Choroid plexus epithelial cell (primary cell): ENCODE results near the gene SBK3.

Source experiments
- DNase-seq: peaks from one replicate; pipeline ENCODE4 v3.0.0-alpha.2; 2010; ENCODE audit warnings: low read depth
- H3K4me3 ChIP-seq: 2 replicates; pipeline ENCODE4 v1.5.1; 2011; ENCODE audit warnings: low read depth, mild to moderate bottlenecking, control low read depth, low read length, moderate library complexity
- TF ChIP-seq, protein P1 (sequence below): conservative IDR thresholded peaks from 2 replicates; pipeline ENCODE4 v1.5.1; 2011; ENCODE audit warnings: low read depth, mild to moderate bottlenecking, control low read depth, inconsistent platforms, low read length, moderate library complexity

Gene SBK3

GRCh38 chr19:55553217-55554182 is 8.2 kb upstream of the SBK3 start:
- no peak overlapping the region for H3K4me3 ChIP-seq
- DNase-seq = peak; percentile 9
- TF ChIP-seq, protein P1, sequence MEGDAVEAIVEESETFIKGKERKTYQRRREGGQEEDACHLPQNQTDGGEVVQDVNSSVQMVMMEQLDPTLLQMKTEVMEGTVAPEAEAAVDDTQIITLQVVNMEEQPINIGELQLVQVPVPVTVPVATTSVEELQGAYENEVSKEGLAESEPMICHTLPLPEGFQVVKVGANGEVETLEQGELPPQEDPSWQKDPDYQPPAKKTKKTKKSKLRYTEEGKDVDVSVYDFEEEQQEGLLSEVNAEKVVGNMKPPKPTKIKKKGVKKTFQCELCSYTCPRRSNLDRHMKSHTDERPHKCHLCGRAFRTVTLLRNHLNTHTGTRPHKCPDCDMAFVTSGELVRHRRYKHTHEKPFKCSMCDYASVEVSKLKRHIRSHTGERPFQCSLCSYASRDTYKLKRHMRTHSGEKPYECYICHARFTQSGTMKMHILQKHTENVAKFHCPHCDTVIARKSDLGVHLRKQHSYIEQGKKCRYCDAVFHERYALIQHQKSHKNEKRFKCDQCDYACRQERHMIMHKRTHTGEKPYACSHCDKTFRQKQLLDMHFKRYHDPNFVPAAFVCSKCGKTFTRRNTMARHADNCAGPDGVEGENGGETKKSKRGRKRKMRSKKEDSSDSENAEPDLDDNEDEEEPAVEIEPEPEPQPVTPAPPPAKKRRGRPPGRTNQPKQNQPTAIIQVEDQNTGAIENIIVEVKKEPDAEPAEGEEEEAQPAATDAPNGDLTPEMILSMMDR = no peak

GRCh38 chr19:55552620-55553019 is 7.3 kb upstream of the SBK3 start:
- TF ChIP-seq, protein P1 = no peak
- H3K4me3 ChIP-seq = no peak overlapping the region
- peak; percentile 91 for DNase-seq

DNA sequence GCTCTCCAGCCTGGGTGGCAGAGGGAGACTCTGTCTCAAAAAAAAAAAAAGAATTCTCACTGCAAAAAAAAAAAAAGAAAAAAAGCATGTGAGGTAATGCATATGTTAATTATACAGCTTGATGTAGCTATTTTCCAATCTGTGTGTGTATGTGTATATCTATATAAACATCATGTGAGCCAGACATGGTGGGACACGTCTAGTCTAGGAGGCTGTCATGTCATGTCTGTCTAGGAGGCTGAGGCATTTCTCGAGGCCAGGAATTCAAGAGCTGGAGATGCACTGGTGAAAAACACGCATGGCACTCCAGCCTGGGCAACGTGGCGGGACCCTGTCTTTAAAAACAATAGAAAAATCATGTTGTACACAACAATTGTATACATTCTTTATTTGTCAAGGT is 6.9 kb upstream of the SBK3 start:
- no peak overlapping the region for H3K4me3 ChIP-seq
- DNase-seq = peak; percentile 6
- TF ChIP-seq, protein P1 = no peak

DNA sequence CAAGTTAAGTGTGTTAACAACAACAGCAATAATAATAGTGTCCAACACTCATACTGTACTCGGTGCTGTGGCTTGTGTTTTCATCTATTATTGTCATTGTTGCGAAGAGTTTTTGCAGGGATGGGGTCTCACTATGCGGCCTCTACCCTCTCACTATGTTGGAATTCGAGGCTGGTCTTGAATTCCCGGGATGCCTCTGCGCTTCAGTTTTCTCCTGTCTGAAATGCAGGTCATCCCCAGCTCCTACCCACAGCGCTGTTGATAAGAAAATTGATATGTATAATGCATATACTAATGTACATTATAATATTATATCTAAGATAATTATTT is 4.9 kb upstream of the SBK3 start:
- no peak overlapping the region for H3K4me3 ChIP-seq
- TF ChIP-seq, protein P1 = no peak
- peak; percentile 42 for DNase-seq

DNA sequence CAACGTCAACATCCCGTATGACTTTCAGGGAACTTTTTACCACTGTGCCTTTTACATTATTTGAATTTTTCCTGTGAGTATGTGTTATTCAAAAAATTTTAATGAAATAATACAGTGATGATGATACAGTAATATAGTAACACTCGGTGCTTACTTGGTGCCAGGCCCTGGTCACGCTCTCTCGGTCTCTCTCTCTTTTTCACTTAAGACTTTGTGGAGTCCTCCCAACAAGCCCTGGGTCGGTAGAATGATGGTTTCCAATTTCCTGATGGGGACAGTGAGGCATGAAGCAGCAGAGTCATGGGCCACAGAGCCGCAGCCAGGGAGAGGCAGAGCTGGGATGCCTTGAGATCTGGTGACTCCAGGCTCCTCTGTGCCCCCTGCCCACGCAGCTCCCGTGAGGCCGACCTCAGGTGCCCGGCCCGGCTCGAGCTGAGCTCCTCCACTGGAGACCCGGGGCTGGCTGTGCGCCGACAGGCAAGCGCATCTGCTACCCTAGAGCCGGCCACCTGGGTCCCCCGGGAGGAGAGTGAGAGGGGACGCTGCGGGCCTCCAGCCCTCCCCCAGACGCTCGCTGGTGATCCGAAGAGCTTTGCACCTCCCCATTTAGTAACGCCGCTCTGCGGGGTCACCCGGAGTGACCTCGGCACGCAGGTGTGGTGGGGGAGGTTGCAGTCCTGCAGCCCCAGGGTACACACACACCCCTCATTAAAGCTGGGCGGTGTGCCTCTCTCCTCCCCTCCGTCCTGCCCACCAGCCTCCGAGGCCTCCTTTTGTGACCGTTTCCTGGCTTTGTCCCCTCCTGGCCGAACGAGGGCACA is 4.4 kb upstream of the SBK3 start:
- TF ChIP-seq, protein P1 = peak; percentile 14
- H3K4me3 ChIP-seq = peak overlapping the region; percentile 35
- peak; percentile 91 for DNase-seq

DNA sequence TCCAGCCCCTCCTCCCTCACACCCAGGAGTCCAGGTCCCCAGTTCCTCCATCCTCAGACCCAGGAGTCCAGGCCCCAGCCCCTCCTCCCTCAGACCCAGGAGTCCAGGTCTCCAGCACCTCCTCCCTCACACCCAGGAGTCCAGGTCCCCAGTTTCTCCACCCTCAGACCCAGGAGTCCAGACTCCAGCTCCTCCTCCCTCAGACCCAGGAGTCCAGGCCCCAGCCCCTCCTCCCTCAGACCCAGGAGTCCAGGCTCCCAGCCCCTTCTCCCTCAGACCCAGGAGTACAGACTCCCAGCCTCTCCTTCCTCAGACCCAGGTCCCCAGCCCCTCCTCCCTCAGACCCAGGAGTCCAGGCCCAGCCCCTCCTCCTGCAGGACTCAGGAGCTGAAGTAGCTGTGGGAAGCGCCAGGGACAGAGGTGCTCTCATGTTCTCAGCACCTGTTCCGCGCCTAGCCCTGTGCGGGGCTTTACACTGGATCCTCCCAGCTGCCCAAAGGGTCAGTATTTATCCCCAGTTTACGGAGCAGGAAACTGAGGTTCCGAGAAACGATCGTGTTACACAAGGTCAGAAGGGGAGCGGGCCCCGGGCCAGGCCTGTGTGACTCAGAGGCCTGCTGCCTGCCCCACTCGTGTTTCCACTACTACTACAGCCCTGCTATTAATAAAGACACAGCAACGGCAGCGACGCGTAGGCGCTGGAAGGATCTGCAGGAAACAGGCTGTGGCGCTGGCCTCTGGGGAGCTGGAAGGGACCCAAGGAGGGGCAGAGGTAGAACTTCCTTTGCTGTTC is 1.7 kb upstream of the SBK3 start:
- no peak overlapping the region for H3K4me3 ChIP-seq
- TF ChIP-seq, protein P1 = no peak
- peak; percentile 87 for DNase-seq
